ENCODE data around the gene C3orf18.
"Not testable (repeated sequence)": the region's sequence is repeated elsewhere in the genome, so short reads cannot be mapped to it uniquely, and the experiment has no call there.

The C3orf18 gene

DNA sequence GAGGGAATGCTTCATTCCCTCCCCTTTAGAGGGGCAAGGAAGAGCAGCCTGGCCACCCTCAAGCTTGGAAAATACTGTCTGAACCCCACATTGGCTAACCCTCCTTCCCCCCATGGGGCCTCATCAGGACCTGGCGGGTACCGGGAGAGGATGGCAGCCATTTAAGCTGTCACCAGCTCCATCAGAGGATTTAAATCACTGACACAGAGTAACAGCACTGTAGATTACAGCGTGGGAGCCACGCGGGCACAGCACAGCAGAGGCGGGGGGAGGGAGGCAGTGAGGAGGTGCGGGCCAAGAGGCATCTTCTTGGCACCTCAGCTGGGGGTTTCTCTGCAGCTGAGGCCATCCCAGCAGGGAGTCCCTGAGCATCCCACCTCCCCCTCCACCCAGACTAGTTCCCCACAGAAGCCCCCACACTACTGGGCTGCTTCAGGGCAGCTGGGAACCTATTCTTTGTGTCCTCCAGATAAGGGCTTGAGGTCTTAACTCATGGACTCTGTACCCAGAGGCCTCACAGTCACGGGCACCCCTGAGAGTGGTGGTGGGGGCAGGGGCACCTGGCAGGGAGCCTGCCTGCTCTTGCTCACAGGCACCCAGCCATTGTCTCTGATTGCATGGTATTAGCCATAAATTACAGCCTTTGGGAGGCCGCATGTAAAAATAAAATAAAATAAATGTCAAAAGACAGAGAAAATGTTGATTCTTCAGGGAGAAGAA is 42.2 kb downstream of the C3orf18 start:
- Histone ChIP-seq H3K4me1 (ENCODE audit: control insufficient read depth, insufficient read depth, low read length) (no peaks in the 10 kb centered on the region), H3K9me3 (ENCODE audit: control insufficient read depth, low read length) (no peaks in the 10 kb centered on the region), H3K36me3 (ENCODE audit: control insufficient read depth, insufficient read depth, low read length, severe bottlenecking) (no peaks in the 10 kb centered on the region), H3K9ac (ENCODE audit: low read length) (no peak overlapping the region), H3K4me3 (ENCODE audit: low read length) (no peak overlapping the region), H3K27me3 (replicated peaks; ENCODE audit: control insufficient read depth, insufficient read depth, low read length) (peaks cover 54% of the 10 kb centered on the region)
- DNase-seq (ENCODE audit: low read depth) = no peak

DNA sequence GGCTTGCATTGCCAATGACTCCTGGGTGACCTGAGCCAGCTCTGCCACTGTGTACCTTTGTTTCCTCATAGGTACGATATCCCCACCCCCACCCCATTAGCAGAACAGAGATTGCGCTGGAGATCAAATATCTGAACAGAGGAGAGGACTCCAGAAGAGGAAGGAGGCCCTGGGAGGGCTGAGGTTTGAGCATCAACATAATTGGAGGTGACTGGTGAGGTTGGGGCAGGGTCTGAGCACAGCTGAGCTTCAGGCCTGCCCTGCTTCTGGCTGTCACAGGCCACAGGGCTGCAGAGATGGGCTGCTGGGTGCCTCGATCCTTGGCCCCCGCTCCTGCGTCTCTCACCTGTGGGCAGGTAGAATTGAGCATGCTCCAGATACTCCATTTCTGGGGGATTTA is 42.8 kb downstream of the C3orf18 start:
- H3K36me3 ChIP-seq (ENCODE audit: control insufficient read depth, insufficient read depth, low read length, severe bottlenecking) = no peaks in the 10 kb centered on the region
- H3K4me1 ChIP-seq (ENCODE audit: control insufficient read depth, insufficient read depth, low read length) = no peaks in the 10 kb centered on the region
- peaks cover 49% of the 10 kb centered on the region for H3K27me3 ChIP-seq (replicated peaks; ENCODE audit: control insufficient read depth, insufficient read depth, low read length)
- no peaks in the 10 kb centered on the region for H3K9me3 ChIP-seq (ENCODE audit: control insufficient read depth, low read length)
- DNase-seq (ENCODE audit: low read depth) = no peak
- H3K4me3 ChIP-seq (ENCODE audit: low read length) = no peak overlapping the region
- H3K9ac ChIP-seq (ENCODE audit: low read length) = no peak overlapping the region

DNA sequence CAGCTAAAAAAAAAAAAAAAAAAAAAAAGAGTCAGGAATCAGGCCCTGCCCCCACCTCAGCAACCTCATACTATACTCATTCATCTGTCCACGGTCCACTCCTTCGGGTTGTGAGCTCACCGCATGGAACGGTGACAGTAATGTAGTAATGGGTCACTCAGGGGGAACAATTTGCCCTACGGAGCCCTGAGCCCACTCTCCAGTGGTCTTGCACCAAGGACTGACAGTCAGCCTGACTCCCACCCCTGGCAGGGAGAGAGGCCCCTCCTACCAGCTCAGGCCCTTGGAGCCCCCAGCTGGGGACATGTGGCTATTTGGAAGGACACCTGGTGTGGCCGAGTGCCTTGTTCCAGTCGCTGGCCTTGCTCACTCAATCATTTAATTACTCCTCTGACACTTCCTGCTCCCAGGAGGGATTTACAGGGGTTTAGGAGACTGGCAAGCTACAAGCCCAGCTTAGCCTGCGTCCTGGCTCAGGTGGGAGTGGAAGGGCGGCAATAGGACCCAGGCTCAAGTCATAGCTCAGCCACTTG is 44.2 kb downstream of the C3orf18 start:
- no peaks in the 10 kb centered on the region for H3K4me1 ChIP-seq (ENCODE audit: control insufficient read depth, insufficient read depth, low read length)
- no peak for DNase-seq (ENCODE audit: low read depth)
- peaks cover 47% of the 10 kb centered on the region for H3K27me3 ChIP-seq (replicated peaks; ENCODE audit: control insufficient read depth, insufficient read depth, low read length)
- no peak overlapping the region for H3K9ac ChIP-seq (ENCODE audit: low read length)
- no peaks in the 10 kb centered on the region for H3K36me3 ChIP-seq (ENCODE audit: control insufficient read depth, insufficient read depth, low read length, severe bottlenecking)
- no peak overlapping the region for H3K4me3 ChIP-seq (ENCODE audit: low read length)
- no peaks in the 10 kb centered on the region for H3K9me3 ChIP-seq (ENCODE audit: control insufficient read depth, low read length)

DNA sequence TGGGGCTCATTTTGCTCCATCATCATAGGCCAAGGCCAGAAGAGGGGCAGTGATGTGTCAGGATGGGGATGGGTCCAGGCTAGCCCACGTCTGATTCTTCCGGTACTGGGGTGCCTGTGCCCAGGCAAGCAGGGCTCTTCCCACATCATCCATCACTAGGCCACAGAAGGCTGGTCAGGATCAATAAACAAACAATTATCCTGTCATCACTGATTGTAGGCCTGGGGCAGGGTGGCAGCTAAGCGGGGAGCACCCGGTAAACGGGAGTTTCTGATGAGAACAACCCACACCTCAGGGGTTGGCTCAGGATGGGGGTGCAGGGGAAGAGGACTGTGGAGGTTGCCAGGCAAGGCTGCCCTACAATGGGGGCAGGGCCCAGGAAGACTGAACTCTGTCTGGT is 46.0 kb downstream of the C3orf18 start:
- no peak for DNase-seq (ENCODE audit: low read depth)
- Histone ChIP-seq H3K27me3 (replicated peaks; ENCODE audit: control insufficient read depth, insufficient read depth, low read length) (peaks cover 47% of the 10 kb centered on the region), H3K4me1 (ENCODE audit: control insufficient read depth, insufficient read depth, low read length) (no peaks in the 10 kb centered on the region), H3K9me3 (ENCODE audit: control insufficient read depth, low read length) (no peaks in the 10 kb centered on the region), H3K4me3 (ENCODE audit: low read length) (no peak overlapping the region), H3K9ac (ENCODE audit: low read length) (no peak overlapping the region), H3K36me3 (ENCODE audit: control insufficient read depth, insufficient read depth, low read length, severe bottlenecking) (no peaks in the 10 kb centered on the region)

DNA sequence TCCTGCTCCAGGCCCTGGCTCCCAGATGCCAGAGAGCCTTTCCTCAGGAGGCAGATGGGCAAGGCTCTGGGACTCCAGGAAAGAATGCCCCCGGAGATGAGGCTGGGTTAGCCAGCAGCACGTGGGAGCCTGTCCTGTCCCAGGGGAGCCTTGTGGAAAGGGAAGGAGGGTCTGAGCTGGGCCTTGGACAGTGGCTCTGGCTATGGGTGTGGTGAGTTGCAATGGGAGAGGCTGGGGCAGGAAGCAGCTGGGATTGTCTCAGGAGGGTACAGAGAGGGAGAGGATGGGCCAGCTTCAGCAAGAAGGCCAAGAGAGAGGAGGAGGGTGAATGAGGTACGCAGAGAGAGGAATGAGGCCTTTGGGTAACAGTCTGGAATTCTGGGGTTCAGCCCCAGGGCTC is 46.7 kb downstream of the C3orf18 start:
- Histone ChIP-seq H3K4me1 (ENCODE audit: control insufficient read depth, insufficient read depth, low read length) (no peaks in the 10 kb centered on the region), H3K27me3 (replicated peaks; ENCODE audit: control insufficient read depth, insufficient read depth, low read length) (peaks cover 48% of the 10 kb centered on the region), H3K9me3 (ENCODE audit: control insufficient read depth, low read length) (no peaks in the 10 kb centered on the region), H3K9ac (ENCODE audit: low read length) (no peak overlapping the region), H3K4me3 (ENCODE audit: low read length) (no peak overlapping the region), H3K36me3 (ENCODE audit: control insufficient read depth, insufficient read depth, low read length, severe bottlenecking) (no peaks in the 10 kb centered on the region)
- DNase-seq (ENCODE audit: low read depth) = no peak

DNA sequence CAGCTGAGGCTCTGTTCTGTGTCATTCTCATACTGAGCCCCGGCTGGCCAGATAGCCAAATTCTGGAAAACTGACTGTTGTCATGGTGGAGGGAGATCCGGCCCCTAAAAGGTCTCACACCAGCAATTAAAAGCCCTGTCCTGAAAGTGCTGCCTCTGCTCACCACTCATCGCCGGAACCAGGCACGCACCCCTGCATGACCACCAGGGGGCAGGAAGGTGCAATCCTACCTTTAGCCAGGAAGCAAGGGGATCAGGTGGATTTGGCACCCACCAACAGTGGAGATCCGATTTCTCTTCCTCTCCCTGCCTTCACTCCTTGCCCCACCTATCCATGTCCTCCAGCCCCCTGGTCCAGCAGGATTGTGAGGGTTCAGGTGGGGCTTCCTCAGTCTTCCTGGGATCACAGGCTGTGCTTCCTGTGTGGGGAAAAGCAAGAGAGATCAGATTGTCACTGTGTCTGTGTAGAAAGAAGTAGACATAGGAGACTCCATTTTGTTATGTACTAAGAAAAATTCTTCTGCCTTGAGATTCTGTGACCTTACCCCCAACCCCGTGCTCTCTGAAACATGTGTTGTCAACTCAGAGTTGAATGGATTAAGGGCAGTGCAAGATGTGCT is 48.0 kb downstream of the C3orf18 start:
- no peaks in the 10 kb centered on the region for H3K9me3 ChIP-seq (ENCODE audit: control insufficient read depth, low read length)
- no peaks in the 10 kb centered on the region for H3K36me3 ChIP-seq (ENCODE audit: control insufficient read depth, insufficient read depth, low read length, severe bottlenecking)
- no peak overlapping the region for H3K4me3 ChIP-seq (ENCODE audit: low read length)
- no peaks in the 10 kb centered on the region for H3K4me1 ChIP-seq (ENCODE audit: control insufficient read depth, insufficient read depth, low read length)
- H3K9ac ChIP-seq (ENCODE audit: low read length) = no peak overlapping the region
- DNase-seq (ENCODE audit: low read depth) = peak; percentile 68
- H3K27me3 ChIP-seq (replicated peaks; ENCODE audit: control insufficient read depth, insufficient read depth, low read length) = peaks cover 53% of the 10 kb centered on the region

DNA sequence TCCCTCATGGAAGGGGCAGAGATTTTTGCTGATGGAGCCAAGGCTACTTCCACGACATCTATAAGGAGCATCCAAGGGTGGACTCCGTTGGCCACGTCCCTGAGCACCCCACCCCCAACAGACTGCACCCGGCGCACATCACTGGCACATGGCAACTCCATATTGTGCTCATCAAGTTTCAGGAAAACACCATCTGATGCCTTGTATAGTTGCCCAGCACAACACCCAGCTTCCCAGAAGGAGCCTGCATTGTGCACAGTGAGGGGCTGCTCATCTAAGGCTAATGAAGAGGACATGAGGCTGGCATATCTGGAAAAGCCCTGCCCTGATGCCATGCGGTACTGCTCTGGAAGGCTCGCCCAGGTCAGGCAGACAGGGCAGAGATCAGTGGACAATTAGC is 49.1 kb downstream of the C3orf18 start:
- H3K4me3 ChIP-seq (ENCODE audit: low read length) = no peak overlapping the region
- no peaks in the 10 kb centered on the region for H3K9me3 ChIP-seq (ENCODE audit: control insufficient read depth, low read length)
- no peak overlapping the region for H3K9ac ChIP-seq (ENCODE audit: low read length)
- peaks cover 62% of the 10 kb centered on the region for H3K27me3 ChIP-seq (replicated peaks; ENCODE audit: control insufficient read depth, insufficient read depth, low read length)
- H3K36me3 ChIP-seq (ENCODE audit: control insufficient read depth, insufficient read depth, low read length, severe bottlenecking) = no peaks in the 10 kb centered on the region
- H3K4me1 ChIP-seq (ENCODE audit: control insufficient read depth, insufficient read depth, low read length) = no peaks in the 10 kb centered on the region
- no peak for DNase-seq (ENCODE audit: low read depth)

DNA sequence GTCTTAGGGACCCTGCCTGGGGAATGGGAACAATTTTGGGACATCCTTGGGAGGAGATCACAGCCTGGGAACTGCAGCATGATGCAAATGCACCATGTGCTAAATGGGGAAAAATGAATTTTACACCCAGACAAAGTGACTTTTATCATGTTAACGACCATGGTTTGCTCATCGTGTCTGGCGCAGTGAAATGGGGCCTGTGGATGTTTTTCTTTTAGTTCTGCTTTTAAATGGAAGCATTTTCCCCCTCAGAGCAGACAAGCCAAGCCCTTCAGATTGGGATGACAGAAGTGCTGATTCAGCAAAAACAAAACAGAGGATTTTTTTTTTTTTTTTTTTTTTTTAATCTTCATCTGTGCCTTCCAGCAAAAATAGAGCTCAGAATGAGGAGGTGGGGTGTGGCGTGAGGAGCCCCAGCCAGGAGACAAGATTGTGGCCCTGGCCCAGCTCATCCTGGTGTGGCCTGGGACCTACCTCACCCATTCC is 49.8 kb downstream of the C3orf18 start:
- Histone ChIP-seq H3K4me3 (ENCODE audit: low read length) (no peak overlapping the region), H3K9ac (ENCODE audit: low read length) (no peak overlapping the region), H3K36me3 (ENCODE audit: control insufficient read depth, insufficient read depth, low read length, severe bottlenecking) (no peaks in the 10 kb centered on the region), H3K4me1 (ENCODE audit: control insufficient read depth, insufficient read depth, low read length) (no peaks in the 10 kb centered on the region), H3K27me3 (replicated peaks; ENCODE audit: control insufficient read depth, insufficient read depth, low read length) (peaks cover 68% of the 10 kb centered on the region), H3K9me3 (ENCODE audit: control insufficient read depth, low read length) (no peaks in the 10 kb centered on the region)
- DNase-seq (ENCODE audit: low read depth) = no peak

DNA sequence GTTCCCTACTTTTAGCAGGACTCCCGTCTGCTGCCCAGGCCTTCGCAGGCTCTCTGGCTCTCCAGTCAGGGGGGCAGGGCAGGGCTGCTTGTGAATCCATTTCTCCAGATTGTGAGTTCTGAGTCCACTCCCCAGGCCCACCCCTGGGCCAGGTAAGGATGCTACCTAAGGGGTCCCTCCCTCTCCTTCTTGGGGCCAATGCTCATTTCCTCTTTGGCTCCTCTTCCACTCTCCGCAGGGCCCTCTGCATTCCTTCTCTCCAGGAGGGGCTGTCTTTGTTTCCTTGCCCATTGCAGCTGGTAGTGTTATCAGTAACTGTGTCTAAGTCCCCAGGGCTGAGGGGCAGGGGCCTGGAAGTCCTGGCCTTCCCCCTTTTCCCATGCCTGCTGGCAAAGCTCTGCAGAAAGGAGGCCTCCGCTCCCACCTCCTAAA is 51.1 kb downstream of the C3orf18 start:
- H3K27me3 ChIP-seq (replicated peaks; ENCODE audit: control insufficient read depth, insufficient read depth, low read length) = peaks cover 58% of the 10 kb centered on the region
- H3K9ac ChIP-seq (ENCODE audit: low read length) = no peak overlapping the region
- H3K4me3 ChIP-seq (ENCODE audit: low read length) = no peak overlapping the region
- H3K36me3 ChIP-seq (ENCODE audit: control insufficient read depth, insufficient read depth, low read length, severe bottlenecking) = no peaks in the 10 kb centered on the region
- DNase-seq (ENCODE audit: low read depth) = no peak
- no peaks in the 10 kb centered on the region for H3K4me1 ChIP-seq (ENCODE audit: control insufficient read depth, insufficient read depth, low read length)
- no peaks in the 10 kb centered on the region for H3K9me3 ChIP-seq (ENCODE audit: control insufficient read depth, low read length)

DNA sequence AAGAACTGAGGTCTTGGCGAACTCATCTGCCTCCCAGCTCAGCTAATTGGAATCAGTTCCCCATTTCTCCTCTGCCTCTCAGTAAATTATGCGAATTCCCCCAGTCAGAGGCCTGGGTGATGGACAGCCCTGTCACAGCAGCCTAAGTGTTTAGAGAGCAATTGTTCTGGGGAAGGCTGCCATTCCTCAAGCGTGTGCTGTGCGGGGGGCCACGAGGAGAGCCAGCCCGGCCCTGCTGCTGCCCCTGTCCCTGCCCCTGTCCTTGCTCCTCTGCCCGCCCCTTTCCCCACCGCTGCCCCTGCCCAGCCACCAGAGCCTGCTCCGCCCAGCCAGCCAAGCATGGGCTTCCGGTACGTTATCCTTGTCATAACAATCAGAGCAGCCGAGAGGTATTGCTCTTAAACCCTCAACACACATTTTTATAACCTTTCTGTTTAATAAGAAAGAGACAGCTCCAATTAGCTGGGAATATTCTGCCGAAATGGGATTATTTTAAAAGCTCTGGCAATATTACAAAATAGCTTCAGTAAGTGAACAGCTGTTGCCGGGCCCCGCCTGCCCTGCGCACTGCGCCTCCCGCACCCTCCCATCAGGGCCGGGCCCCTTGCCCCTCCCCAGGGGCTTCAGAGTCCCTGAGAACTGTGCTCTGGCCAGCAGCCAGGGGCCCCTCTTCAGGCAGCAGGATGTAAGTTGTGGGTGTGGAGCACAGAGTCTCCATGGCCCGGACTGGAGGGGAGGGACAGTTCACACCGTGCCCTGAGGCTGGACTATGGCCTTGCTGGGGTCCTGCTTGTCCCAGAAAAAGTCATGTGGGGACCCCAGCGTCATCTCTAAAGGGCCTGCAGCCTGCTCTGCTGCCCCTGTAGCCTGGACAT is 51.7 kb downstream of the C3orf18 start:
- no peaks in the 10 kb centered on the region for H3K36me3 ChIP-seq (ENCODE audit: control insufficient read depth, insufficient read depth, low read length, severe bottlenecking)
- no peaks in the 10 kb centered on the region for H3K4me1 ChIP-seq (ENCODE audit: control insufficient read depth, insufficient read depth, low read length)
- H3K9me3 ChIP-seq (ENCODE audit: control insufficient read depth, low read length) = no peaks in the 10 kb centered on the region
- no peak overlapping the region for H3K9ac ChIP-seq (ENCODE audit: low read length)
- peak; percentile 38 for DNase-seq (ENCODE audit: low read depth)
- H3K27me3 ChIP-seq (replicated peaks; ENCODE audit: control insufficient read depth, insufficient read depth, low read length) = peaks cover 58% of the 10 kb centered on the region
- H3K4me3 ChIP-seq (ENCODE audit: low read length) = no peak overlapping the region

DNA sequence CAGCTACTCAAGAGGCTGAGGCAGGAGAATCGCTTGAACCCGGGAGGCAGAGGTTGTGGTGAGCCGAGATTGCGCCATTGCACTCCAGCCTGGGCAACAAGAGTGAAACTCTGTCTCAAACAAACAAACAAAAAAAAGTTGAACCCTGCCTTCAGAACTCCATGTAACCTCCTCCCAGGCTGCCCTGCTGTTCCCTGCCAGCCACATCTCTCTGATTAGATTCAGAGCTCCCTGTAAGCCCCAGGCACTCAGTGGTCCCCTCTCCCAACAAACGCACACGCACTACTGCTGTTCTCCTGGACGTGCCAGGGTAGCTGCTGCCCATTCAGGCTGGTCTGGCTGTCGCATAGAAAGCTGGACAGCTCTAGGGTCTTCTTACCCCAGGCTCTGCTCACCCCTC is 54.6 kb downstream of the C3orf18 start:
- not testable (repeated sequence) for H3K9me3 ChIP-seq (ENCODE audit: control insufficient read depth, low read length); H3K4me3 ChIP-seq (ENCODE audit: low read length); DNase-seq (ENCODE audit: low read depth); H3K9ac ChIP-seq (ENCODE audit: low read length); H3K36me3 ChIP-seq (ENCODE audit: control insufficient read depth, insufficient read depth, low read length, severe bottlenecking); H3K4me1 ChIP-seq (ENCODE audit: control insufficient read depth, insufficient read depth, low read length)
- peaks cover 65% of the 10 kb centered on the region for H3K27me3 ChIP-seq (replicated peaks; ENCODE audit: control insufficient read depth, insufficient read depth, low read length)
